CD8-positive, alpha-beta memory T cell (primary cell): ENCODE results near the gene ARID3A. TPM values are rescaled to one million over a fixed set of nuclear protein-coding genes. Genes with fewer than 3 reads are reported as not detected.

Experiments
- CTCF ChIA-PET: fragments of 350-600 bp; sonication (Branson Sonifier 250); formaldehyde crosslinking; loops from one replicate; lab custom pipeline; 2021; ENCODE audit warnings: antibody characterized with exemption; lab: Charles Lee
- POLR2A ChIA-PET: fragments of 350-600 bp; sonication (Branson Sonifier 250); formaldehyde crosslinking; loops from one replicate; lab custom pipeline; 2021; ENCODE audit warnings: antibody characterized with exemption; lab: Charles Lee
- DNase-seq, 5 donors: peaks; one replicate each; pipeline versions ENCODE4 v3.0.0 to v3.0.0-alpha.2; 2020 to 2022; ENCODE audit warnings: mixed read lengths in 1 of 5
- H3K27ac ChIP-seq: one replicate; pipeline ENCODE4 v1.7.0; 2013; ENCODE audit warnings: low read depth, mild to moderate bottlenecking, low read length, moderate library complexity
- H3K27me3 ChIP-seq: 2 replicates; pipeline ENCODE4 v1.7.0; 2013; ENCODE audit warnings: low read length, mild to moderate bottlenecking; ENCODE audit not compliant: insufficient read depth, poor library complexity, severe bottlenecking
- H3K36me3 ChIP-seq: 2 replicates; pipeline ENCODE4 v1.7.0; 2013; ENCODE audit warnings: mild to moderate bottlenecking, low read length, moderate library complexity; ENCODE audit not compliant: insufficient read depth
- H3K4me1 ChIP-seq: 2 replicates; pipeline ENCODE4 v1.7.0; 2013; ENCODE audit warnings: mild to moderate bottlenecking, low read length, moderate library complexity; ENCODE audit not compliant: insufficient read depth
- H3K4me3 ChIP-seq: 2 replicates; pipeline ENCODE4 v1.7.0; 2013; ENCODE audit warnings: mild to moderate bottlenecking, low read length
- H3K9me3 ChIP-seq: 2 replicates; pipeline ENCODE4 v1.7.0; 2013; ENCODE audit warnings: mild to moderate bottlenecking, low read length
- H3K27ac Mint-ChIP-seq, 8 donors: one replicate each; pipeline ENCODE4 v1.8.0; 2020 to 2021; ENCODE audit warnings: mixed read lengths in 8 of 8, mild to moderate bottlenecking in 6 of 8, inconsistent platforms in 3 of 8, moderate library complexity in 3 of 8
- H3K27me3 Mint-ChIP-seq, 2 donors: one replicate each; pipeline ENCODE4 v1.8.0; 2020 to 2021; ENCODE audit warnings: mixed read lengths in 2 of 2, mild to moderate bottlenecking in 1 of 2, moderate library complexity in 1 of 2
- H3K36me3 Mint-ChIP-seq, 3 donors: one replicate each; pipeline ENCODE4 v1.8.0; 2020 to 2021; ENCODE audit warnings: mixed read lengths in 3 of 3, inconsistent platforms in 1 of 3, mild to moderate bottlenecking in 1 of 3
- H3K4me1 Mint-ChIP-seq, 3 donors: one replicate each; pipeline ENCODE4 v1.8.0; 2020 to 2021; ENCODE audit warnings: mixed read lengths in 3 of 3, inconsistent platforms in 1 of 3, mild to moderate bottlenecking in 1 of 3
- H3K4me3 Mint-ChIP-seq, 7 donors: one replicate each; pipeline ENCODE4 v1.8.0; 2020 to 2021; ENCODE audit warnings: mixed read lengths in 7 of 7, mild to moderate bottlenecking in 6 of 7, moderate library complexity in 4 of 7, inconsistent platforms in 2 of 7
- H3K9me3 Mint-ChIP-seq, 5 donors: one replicate each; pipeline ENCODE4 v1.8.0; 2020 to 2022; ENCODE audit warnings: mixed read lengths in 5 of 5, mild to moderate bottlenecking in 3 of 5, moderate library complexity in 2 of 5, inconsistent platforms in 1 of 5
- polyA plus RNA-seq: library from polyadenylated mRNA; unstranded; fragments of 300-500 nt; fragmentation: Illumina TruSeq; gene quantifications from one replicate; pipeline ENCODE4 v1.2.3, GENCODE V29; 2021
- total RNA-seq, 2 experiments: library from RNA; stranded (reverse); gene quantifications; one replicate each; pipeline ENCODE4 v1.2.3, GENCODE V29; 2021

ARID3A gene
- total and polyA plus RNA-seq, 3 experiments from 2014 or later: 0.49 to 15.9 (median 12.8) TPM

DNA sequence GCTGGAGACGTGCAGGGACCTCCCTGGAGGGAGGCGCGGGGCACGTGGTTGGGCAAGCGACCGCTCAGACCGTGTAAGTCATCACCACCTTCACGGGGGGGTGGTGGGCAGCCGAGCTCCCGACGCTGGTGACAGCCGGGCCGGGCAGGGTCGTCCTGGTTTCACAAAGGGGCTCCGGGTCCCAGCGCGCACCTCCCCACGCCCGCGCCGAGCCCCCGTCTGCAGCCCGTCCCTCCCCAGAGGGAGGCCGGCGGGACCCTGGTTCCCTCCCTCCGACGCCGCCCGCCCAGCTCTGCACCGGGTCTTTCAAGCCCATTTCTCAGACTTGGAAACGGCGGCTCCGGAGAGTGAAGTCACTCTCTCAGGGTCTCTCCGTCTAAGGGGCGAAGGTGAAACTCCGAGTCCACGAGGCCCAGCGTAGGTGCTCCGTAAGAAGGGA, 729 bp upstream of the ARID3A start:
- peaks cover 4 to 32% (median 17%) of the 10 kb centered on the region in 3 donors for H3K4me1 Mint-ChIP-seq
- peaks cover 21% of the 10 kb centered on the region for H3K4me1 ChIP-seq
- H3K4me3 Mint-ChIP-seq: peak overlapping the region; percentile 76 to 92 (median 77)
- peak overlapping the region in 7 of 8 donors; percentile 21 to 80 (median 76) for H3K27ac Mint-ChIP-seq
- no peaks in the 10 kb centered on the region for H3K27me3 ChIP-seq
- H3K27me3 Mint-ChIP-seq: no peaks in the 10 kb centered on the region
- CTCF ChIA-PET: interaction anchor here (0.6 to 9.6 kb wide), 6 partner anchors 58 to 155 kb away, joined by 3 to 116 read pairs (median 16); partner anchors contain the start of gene WDR18
- H3K4me3 ChIP-seq: peak overlapping the region; percentile 84
- H3K27ac ChIP-seq: peak overlapping the region; percentile 74
- no peaks in the 10 kb centered on the region for H3K9me3 ChIP-seq
- no peaks in the 10 kb centered on the region for H3K36me3 ChIP-seq
- POLR2A ChIA-PET: interaction anchor here (1.0 kb wide), 1 partner anchor 64 kb away, joined by 4 read pairs; no protein-coding TSS in a partner anchor
- DNase-seq: peak in 1 of 5 donors; percentile 71
- peaks cover 0 to 4% (median 0%) of the 10 kb centered on the region in 3 donors for H3K36me3 Mint-ChIP-seq
- no peaks in the 10 kb centered on the region for H3K9me3 Mint-ChIP-seq

DNA sequence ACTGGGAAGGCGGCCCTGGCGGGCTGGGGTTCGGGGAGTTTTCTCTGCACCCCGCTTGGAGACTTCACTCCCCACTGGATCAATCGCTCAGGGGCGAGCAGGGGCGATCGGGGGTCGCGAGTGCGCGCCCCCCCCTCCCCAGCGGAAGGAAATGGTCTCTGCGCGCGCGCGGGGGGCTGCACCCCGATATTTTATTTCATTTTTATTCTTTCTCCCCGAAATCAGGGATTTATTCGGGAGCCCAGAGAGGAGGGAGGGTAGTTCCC, 421 bp downstream of the ARID3A start:
- Histone ChIP-seq H3K27ac (peak overlapping the region; percentile 70), H3K4me1 (peaks cover 13% of the 10 kb centered on the region), H3K4me3 (peak overlapping the region; percentile 47), H3K36me3 (no peaks in the 10 kb centered on the region), H3K9me3 (no peaks in the 10 kb centered on the region), H3K27me3 (no peaks in the 10 kb centered on the region)
- POLR2A ChIA-PET: interaction anchor here (0.6 kb wide), 1 partner anchor 99 kb away, joined by 4 read pairs; no protein-coding TSS in a partner anchor
- DNase-seq: no peak
- no peaks in the 10 kb centered on the region for H3K27me3 Mint-ChIP-seq
- peak overlapping the region in 1 of 8 donors; percentile 24 for H3K27ac Mint-ChIP-seq
- H3K36me3 Mint-ChIP-seq: peaks cover 0 to 3% (median 0%) of the 10 kb centered on the region in 3 donors
- CTCF ChIA-PET: interaction anchor here (1.0 kb wide), 1 partner anchor 132 kb away, joined by 3 read pairs; no protein-coding TSS in a partner anchor
- H3K4me1 Mint-ChIP-seq: peaks cover 4 to 29% (median 12%) of the 10 kb centered on the region in 3 donors
- H3K9me3 Mint-ChIP-seq: no peaks in the 10 kb centered on the region
- H3K4me3 Mint-ChIP-seq: peak overlapping the region; percentile 62 to 91 (median 73)

DNA sequence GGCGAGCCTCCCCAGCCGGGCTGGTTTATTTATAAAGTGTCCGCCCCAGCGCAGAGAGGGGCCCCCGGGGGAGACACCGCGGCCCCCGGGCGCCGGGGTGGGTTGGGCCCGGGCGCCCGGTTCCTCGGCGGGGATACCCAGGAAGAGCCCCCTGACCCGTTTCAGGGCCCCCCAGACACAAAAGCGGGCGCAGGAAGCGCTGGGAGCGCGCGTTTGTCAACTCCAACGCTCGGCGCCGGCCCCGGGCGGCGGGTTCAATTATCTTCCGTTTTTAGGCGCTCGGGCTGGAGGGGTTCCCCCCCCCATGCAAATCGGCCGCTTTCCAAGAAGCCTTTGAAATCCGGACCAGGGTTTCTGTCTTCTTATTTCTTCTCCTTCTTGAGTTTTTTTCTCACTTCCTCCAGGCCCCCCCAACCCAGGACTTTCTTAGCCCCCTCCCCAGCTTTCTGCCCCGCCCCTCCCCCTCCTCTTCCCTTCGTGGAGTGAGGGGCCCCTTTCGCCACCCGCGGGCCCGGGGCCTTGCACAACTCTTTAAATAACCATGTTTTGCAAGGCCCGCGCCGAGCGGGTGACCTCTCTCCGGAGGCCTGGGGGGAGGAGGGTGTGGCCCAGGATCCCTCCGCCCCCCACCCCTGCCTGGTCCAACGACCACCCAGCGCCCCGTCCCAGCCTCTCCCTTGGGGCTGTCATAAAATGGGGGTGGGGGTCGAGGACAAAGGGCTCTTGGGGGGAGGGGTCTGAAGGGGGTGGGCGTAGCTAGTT, 935 bp downstream of the ARID3A start:
- Histone ChIP-seq H3K27me3 (no peaks in the 10 kb centered on the region), H3K27ac (peak overlapping the region; percentile 70), H3K36me3 (no peaks in the 10 kb centered on the region), H3K9me3 (no peaks in the 10 kb centered on the region), H3K4me1 (peaks cover 11% of the 10 kb centered on the region), H3K4me3 (peak overlapping the region; percentile 47)
- peaks cover 0 to 3% (median 0%) of the 10 kb centered on the region in 3 donors for H3K36me3 Mint-ChIP-seq
- no peak for DNase-seq
- H3K27ac Mint-ChIP-seq: peak overlapping the region in 1 of 8 donors; percentile 91
- ChIA-PET CTCF (interaction anchor here (1.0 kb wide), 1 partner anchor 131 kb away, joined by 3 read pairs; no protein-coding TSS in a partner anchor), POLR2A (interaction anchor here (0.6 kb wide), 1 partner anchor 99 kb away, joined by 4 read pairs; no protein-coding TSS in a partner anchor)
- H3K27me3 Mint-ChIP-seq: no peaks in the 10 kb centered on the region
- H3K4me1 Mint-ChIP-seq: peaks cover 3 to 25% (median 8%) of the 10 kb centered on the region in 3 donors
- peak overlapping the region; percentile 73 to 91 (median 81) for H3K4me3 Mint-ChIP-seq
- H3K9me3 Mint-ChIP-seq: no peaks in the 10 kb centered on the region

DNA sequence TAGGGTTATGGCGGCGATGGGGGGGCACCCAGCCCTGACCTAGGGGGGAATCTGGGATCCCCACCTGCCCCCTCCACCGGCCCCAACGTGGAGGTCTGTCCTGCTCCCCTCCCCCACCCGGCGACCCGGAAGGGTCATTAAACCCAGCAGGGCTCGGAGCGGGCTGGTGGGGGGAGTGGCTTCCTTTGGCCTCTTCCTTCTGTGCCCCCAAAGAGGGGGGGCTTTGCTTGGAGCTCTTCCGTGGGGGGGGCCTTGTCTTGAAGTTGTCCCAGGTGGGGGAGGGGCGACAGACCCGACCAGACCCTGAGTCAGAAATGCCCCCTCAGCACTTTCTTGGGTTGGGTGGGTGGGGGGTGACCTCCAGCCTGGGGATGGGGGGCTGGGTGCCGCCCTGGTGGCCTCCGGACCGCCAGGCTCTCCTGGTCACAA, 1.5 kb downstream of the ARID3A start:
- H3K4me3 ChIP-seq: no peak overlapping the region

DNA sequence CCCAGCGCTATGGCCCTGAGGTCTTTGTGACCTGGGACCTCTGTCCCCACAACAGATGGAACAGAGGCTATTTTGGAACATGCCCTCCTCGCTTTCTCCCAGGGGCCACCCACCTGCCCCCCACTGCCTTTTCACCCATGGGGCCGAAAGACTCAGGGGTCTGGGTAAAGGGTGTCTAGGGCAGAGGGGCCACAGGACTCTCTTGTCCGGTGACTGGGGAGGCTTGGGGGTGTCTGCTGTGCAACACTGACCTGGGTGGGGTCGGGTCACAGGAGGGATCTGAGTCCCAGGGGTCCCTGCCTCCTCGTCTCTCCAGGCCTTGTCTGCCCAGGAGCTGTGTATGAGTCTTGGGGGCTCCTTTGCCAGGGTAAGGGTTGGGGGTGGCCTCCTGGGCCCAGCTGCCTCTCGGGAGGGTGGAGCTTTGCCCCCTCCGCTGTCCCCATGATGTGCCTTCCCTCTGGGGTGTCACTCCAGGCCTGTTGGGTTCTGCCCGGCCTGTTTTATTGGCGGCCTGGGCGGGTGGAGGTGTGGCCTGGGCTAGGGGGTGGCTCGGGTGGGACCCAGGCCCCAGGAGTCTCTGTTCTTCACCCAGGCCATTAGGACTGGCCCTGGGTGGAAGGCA, 2.1 kb downstream of the ARID3A start:
- H3K9me3 ChIP-seq: no peaks in the 10 kb centered on the region
- Mint-ChIP-seq H3K4me1 (peaks cover 8 to 31% (median 11%) of the 10 kb centered on the region in 3 donors), H3K27ac (no peak overlapping the region), H3K4me3 (peak overlapping the region in 6 of 7 donors; percentile 11 to 84 (median 40)), H3K9me3 (no peaks in the 10 kb centered on the region), H3K36me3 (peaks cover 0 to 3% (median 0%) of the 10 kb centered on the region in 3 donors), H3K27me3 (no peaks in the 10 kb centered on the region)
- H3K4me1 ChIP-seq: peaks cover 21% of the 10 kb centered on the region
- no peaks in the 10 kb centered on the region for H3K36me3 ChIP-seq
- peak overlapping the region; percentile 70 for H3K27ac ChIP-seq
- no peaks in the 10 kb centered on the region for H3K27me3 ChIP-seq
- no peak for DNase-seq
- POLR2A ChIA-PET: no interaction called here
- CTCF ChIA-PET: interaction anchor here (1.1 kb wide), 1 partner anchor 56 kb away, joined by 3 read pairs; no protein-coding TSS in a partner anchor
- H3K4me3 ChIP-seq: no peak overlapping the region

More for the DNA sequence above, 1.5 kb downstream of the ARID3A start:
- H3K4me1 ChIP-seq: peaks cover 16% of the 10 kb centered on the region
- ChIA-PET CTCF (interaction anchor here (1.0 to 1.1 kb wide), 2 partner anchors 56 to 131 kb away, joined by 3 read pairs; no protein-coding TSS in a partner anchor), POLR2A (no interaction called here)
- Mint-ChIP-seq H3K9me3 (no peaks in the 10 kb centered on the region), H3K4me3 (peak overlapping the region in 6 of 7 donors; percentile 11 to 84 (median 47)), H3K27me3 (no peaks in the 10 kb centered on the region), H3K27ac (no peak overlapping the region), H3K4me1 (peaks cover 4 to 27% (median 8%) of the 10 kb centered on the region in 3 donors), H3K36me3 (peaks cover 0 to 3% (median 0%) of the 10 kb centered on the region in 3 donors)
- no peaks in the 10 kb centered on the region for H3K9me3 ChIP-seq
- peak overlapping the region; percentile 70 for H3K27ac ChIP-seq
- H3K27me3 ChIP-seq: no peaks in the 10 kb centered on the region
- no peak for DNase-seq
- H3K36me3 ChIP-seq: no peaks in the 10 kb centered on the region

DNA sequence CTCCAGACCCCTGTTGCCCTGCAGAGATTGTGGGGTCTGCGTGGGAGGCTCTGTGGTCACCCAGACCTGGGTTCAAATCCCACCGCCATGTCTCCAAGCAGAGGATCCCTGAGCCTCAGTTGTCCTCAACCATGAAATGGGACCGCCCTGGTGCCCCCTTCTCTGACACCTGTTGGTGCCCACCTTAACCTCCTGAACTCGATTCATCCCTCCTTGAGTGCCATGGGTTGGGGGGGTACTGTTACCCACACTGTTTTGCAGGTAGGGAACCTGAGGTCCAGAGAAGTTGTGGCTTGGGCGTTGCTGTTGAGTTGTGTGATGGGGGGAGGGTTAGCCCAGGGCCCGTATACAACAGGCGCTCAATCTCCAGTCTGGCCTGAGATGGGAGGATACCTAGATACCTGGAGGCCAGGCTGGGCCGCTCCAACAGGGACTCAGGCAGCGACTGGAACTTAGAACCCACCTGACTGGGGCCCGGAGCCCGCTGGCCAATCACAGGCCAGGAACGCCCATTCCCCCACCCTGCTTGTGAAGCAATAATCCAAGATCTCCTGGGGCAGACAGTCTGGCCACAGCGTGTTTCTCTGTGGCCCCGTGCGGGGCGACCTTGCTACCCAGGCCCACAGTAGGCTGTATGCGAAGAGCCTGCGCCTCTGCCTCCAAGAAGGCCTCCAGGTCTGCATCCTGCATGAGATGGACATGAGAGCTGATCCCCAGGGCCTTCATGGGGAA, 2.8 kb downstream of the ARID3A start:
- Mint-ChIP-seq H3K9me3 (no peaks in the 10 kb centered on the region), H3K27ac (no peak overlapping the region), H3K4me1 (peaks cover 8 to 36% (median 12%) of the 10 kb centered on the region in 3 donors), H3K36me3 (peaks cover 0 to 3% (median 0%) of the 10 kb centered on the region in 3 donors), H3K27me3 (no peaks in the 10 kb centered on the region), H3K4me3 (peak overlapping the region in 3 of 7 donors; percentile 56 to 84 (median 59))
- Histone ChIP-seq H3K4me3 (no peak overlapping the region), H3K4me1 (peaks cover 26% of the 10 kb centered on the region), H3K9me3 (no peaks in the 10 kb centered on the region), H3K27ac (no peak overlapping the region), H3K27me3 (no peaks in the 10 kb centered on the region), H3K36me3 (no peaks in the 10 kb centered on the region)
- POLR2A ChIA-PET: no interaction called here
- DNase-seq: no peak
- CTCF ChIA-PET: interaction anchor here (1.1 kb wide), 1 partner anchor 55 kb away, joined by 3 read pairs; no protein-coding TSS in a partner anchor

DNA sequence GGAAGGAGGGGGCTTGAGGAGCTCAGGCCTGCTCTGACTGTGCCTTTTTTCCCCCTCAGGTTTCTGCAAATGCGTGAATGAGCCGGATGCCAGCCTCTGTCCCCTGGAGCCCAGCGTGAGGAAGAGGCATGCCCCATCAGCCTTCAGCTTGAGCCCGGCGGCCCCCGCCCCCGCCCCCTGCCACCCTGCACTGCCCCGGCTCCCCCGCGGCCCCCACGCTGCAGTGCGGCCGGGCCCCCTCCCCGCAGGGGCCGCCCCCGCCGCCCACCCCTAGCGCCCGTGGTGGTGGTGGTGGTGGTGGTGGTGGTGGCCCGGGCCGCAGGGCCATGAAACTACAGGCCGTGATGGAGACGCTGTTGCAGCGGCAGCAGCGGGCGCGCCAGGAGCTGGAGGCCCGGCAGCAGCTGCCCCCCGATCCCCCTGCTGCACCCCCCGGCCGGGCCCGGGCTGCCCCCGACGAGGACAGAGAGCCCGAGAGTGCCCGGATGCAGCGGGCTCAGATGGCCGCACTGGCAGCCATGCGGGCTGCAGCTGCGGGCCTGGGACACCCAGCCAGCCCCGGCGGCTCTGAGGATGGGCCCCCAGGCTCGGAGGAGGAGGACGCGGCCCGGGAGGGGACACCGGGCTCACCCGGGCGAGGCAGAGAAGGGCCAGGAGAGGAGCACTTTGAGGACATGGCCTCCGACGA, 3.5 kb downstream of the ARID3A start:
- peaks cover 21% of the 10 kb centered on the region for H3K4me1 ChIP-seq
- H3K4me3 Mint-ChIP-seq: peak overlapping the region in 2 of 7 donors; percentile 44 to 56
- no peak overlapping the region for H3K27ac ChIP-seq
- DNase-seq: no peak
- no peaks in the 10 kb centered on the region for H3K36me3 ChIP-seq
- no peak overlapping the region for H3K4me3 ChIP-seq
- CTCF ChIA-PET: no interaction called here
- POLR2A ChIA-PET: no interaction called here
- peaks cover 0 to 3% (median 0%) of the 10 kb centered on the region in 3 donors for H3K36me3 Mint-ChIP-seq
- peaks cover 8 to 34% (median 11%) of the 10 kb centered on the region in 3 donors for H3K4me1 Mint-ChIP-seq
- H3K27ac Mint-ChIP-seq: no peak overlapping the region
- H3K27me3 Mint-ChIP-seq: no peaks in the 10 kb centered on the region
- no peaks in the 10 kb centered on the region for H3K27me3 ChIP-seq
- H3K9me3 ChIP-seq: no peaks in the 10 kb centered on the region
- H3K9me3 Mint-ChIP-seq: no peaks in the 10 kb centered on the region
